ENCODE results near the gene FTCDNL1. TPM values are rescaled to one million over a fixed set of nuclear protein-coding genes. Genes with fewer than 3 reads are reported as not detected.

The FTCDNL1 gene
- total RNA-seq: 1 to 10 TPM; 2.7 to 8.7 (median 6.7) TPM
- long read RNA-seq, partial matches to known transcripts: 0 of 3 reads
- long read RNA-seq, other reads (novel, unspliced or antisense): 3 of 3 reads

DNA sequence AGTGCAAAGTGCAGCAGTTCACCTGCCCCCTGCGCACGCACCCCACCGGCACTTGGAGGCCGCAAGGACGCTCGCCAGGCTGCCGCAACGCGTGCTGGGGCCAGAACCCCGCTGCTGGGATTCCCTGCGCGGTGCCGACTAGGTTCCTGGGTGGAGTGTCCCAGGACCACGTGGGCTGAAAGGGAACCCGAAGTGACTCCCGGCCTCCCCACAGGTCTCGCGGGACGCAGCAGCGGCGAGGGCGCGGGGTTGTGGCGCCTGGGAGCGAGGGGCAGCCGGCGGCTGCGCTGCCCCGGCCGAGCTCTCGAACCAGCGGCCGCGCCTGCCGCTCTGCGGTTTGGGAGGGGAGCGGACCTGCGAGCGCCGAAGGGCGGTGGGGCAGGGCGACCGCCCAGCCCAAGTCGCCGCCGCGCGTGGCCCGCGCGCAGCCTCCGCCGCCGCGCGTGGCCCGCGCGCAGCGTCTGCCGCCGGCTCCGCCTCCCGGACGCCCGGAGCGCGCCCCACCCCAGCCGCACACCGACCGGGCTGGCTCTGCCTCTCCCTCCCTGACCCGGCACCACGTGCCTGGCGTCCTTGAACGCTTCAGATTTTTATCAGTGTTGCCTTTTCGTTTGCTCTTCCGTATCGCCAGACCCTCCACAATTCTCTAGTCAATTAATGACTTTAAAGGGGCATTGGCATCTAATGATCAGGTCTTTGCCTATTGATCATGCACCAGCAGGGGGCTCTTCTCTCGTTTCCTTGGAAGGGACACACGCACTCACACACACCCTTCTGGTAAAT is at the start of gene FTCDNL1:
Gene FTCDNL1, minus strand, starts transcription at position 475 of the 783 bp plus-strand sequence. CDS start 2,230 bp downstream, outside the sequence.
- H3K9me3 ChIP-seq: no peaks in the 10 kb centered on the region
- H3K4me3 ChIP-seq: peak within 1 kb of the TSS; percentile 75 to 79 (median 76)
- DNase-seq: peak; percentile 84 to 91 (median 90)
- intact Hi-C loops (cut with DNase I): no loop called here
- TF ChIP-seq, protein P1, sequence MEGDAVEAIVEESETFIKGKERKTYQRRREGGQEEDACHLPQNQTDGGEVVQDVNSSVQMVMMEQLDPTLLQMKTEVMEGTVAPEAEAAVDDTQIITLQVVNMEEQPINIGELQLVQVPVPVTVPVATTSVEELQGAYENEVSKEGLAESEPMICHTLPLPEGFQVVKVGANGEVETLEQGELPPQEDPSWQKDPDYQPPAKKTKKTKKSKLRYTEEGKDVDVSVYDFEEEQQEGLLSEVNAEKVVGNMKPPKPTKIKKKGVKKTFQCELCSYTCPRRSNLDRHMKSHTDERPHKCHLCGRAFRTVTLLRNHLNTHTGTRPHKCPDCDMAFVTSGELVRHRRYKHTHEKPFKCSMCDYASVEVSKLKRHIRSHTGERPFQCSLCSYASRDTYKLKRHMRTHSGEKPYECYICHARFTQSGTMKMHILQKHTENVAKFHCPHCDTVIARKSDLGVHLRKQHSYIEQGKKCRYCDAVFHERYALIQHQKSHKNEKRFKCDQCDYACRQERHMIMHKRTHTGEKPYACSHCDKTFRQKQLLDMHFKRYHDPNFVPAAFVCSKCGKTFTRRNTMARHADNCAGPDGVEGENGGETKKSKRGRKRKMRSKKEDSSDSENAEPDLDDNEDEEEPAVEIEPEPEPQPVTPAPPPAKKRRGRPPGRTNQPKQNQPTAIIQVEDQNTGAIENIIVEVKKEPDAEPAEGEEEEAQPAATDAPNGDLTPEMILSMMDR (IDR thresholded peaks at IDR 0.05): peak; percentile 42 to 59 (median 52)
- TF ChIP-seq POLR2A (IDR thresholded peaks at IDR 0.05): peak; percentile 84
- peaks cover 0 to 7% (median 0%) of the 10 kb centered on the region in 4 donors for H3K4me1 ChIP-seq
- no peaks in the 10 kb centered on the region for H3K36me3 ChIP-seq
- H3K27ac ChIP-seq: peak within 1 kb of the TSS; percentile 77 to 92 (median 85)
- WGBS (ENCODE audit: insufficient coverage, low coverage, low lambda C conversion rate, missing lambda C conversion rate): 1% methylated on average over 18 of the region's 80 CpGs
- peak; percentile 89 to 92 (median 92) for ATAC-seq
- H3K27me3 ChIP-seq: no peaks in the 10 kb centered on the region

DNA sequence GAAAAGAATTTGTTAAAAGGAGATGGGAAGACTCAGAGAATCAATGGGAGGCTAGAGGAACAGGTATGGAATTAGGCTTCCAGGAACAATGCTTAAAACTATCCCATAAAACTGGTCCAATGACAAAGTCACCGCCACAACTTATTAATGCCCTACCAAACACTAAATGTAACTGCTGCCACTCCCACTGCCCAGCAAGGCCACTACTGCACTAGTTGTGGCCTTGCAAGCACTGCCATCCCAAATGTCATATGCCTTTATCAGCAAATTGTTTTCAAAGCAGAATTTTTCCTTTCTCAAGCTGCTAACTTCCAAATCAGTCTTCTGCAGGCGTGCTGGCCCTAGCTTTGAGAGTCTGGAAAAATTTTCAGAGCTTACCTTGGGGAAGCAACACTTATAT is 45.6 kb upstream of the FTCDNL1 start:
- Histone ChIP-seq H3K4me3 (no peak overlapping the region), H3K9me3 (no peaks in the 10 kb centered on the region), H3K27ac (no peak overlapping the region), H3K36me3 (no peaks in the 10 kb centered on the region), H3K4me1 (no peaks in the 10 kb centered on the region), H3K27me3 (no peaks in the 10 kb centered on the region)
- 72% methylated on average over 2 of the region's 2 CpGs for WGBS (ENCODE audit: insufficient coverage, low coverage, low lambda C conversion rate, missing lambda C conversion rate)
- intact Hi-C loops (cut with DNase I): no loop called here
- no peak for ATAC-seq
- TF ChIP-seq, protein P1 (IDR thresholded peaks at IDR 0.05): no peak
- TF ChIP-seq POLR2A (IDR thresholded peaks at IDR 0.05): no peak
- no peak for DNase-seq

DNA sequence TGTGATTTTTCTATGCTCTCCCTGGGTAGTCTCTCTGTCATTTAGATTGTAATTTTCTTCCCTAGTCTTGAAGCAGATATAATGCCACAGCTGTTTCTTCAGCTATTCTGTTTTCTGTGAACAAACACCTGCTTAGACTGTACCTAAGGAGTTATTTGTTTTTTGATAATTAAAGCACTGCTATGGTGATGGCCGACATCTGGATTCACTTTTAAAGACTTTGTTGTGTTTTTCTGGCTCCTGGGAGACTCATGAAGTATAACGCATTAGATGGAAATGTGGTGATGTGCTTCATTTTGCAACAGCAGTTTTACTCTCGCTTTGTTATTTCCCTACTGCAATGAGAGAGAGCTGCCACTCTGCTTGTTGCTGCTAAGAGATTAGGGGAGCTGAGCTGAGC is 44.4 kb upstream of the FTCDNL1 start:
- no peak for ATAC-seq
- TF ChIP-seq, protein P1 (IDR thresholded peaks at IDR 0.05): no peak
- no peak for TF ChIP-seq POLR2A (IDR thresholded peaks at IDR 0.05)
- no peak overlapping the region for H3K4me3 ChIP-seq
- intact Hi-C loops (cut with DNase I): no loop called here
- no peaks in the 10 kb centered on the region for H3K9me3 ChIP-seq
- no peaks in the 10 kb centered on the region for H3K27me3 ChIP-seq
- H3K36me3 ChIP-seq: no peaks in the 10 kb centered on the region
- H3K27ac ChIP-seq: no peak overlapping the region
- WGBS (ENCODE audit: insufficient coverage, low coverage, low lambda C conversion rate, missing lambda C conversion rate): 88% methylated on average over 3 of the region's 3 CpGs
- no peaks in the 10 kb centered on the region for H3K4me1 ChIP-seq
- no peak for DNase-seq

DNA sequence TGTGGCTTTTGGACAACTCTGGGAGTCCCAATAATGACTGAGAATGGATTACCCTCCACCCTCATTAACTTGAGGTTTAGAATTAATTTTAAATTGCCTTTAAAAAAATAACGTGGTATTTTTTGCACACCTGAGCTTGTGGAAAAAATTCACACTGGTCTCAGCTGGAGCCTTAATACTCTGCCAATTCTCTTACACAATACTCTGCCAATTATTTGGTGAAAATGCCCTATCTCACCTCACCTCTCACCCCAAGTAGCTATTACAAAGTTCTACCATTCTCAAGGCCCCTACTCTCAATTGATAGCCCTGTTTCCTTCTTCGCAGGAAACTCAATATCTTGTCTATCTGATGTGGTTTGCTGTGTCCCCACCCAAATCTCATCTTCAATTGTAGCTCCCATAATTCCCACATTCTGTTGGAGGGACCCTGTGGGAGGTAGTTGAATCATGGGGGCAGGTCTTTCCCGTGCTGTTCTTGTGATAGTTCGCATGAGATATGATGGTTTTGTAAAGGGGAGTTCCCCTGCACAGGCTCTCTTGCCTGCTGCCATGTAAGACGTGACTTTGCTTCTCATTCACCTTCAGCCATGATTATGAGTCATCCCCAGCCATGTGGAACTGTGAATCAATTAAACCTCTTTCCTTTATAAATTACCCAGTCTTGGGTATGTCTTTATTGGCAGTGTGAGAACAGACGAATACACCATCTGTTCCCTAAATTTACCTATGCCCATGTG is 32.7 kb upstream of the FTCDNL1 start:
- TF ChIP-seq, protein P1 (IDR thresholded peaks at IDR 0.05): no peak
- TF ChIP-seq POLR2A (IDR thresholded peaks at IDR 0.05): no peak
- no peaks in the 10 kb centered on the region for H3K27me3 ChIP-seq
- no peak overlapping the region for H3K4me3 ChIP-seq
- no peak for ATAC-seq
- 71% methylated on average over 6 of the region's 6 CpGs for WGBS (ENCODE audit: insufficient coverage, low coverage, low lambda C conversion rate, missing lambda C conversion rate)
- no peak overlapping the region for H3K27ac ChIP-seq
- intact Hi-C loops (cut with DNase I): no loop called here
- no peaks in the 10 kb centered on the region for H3K9me3 ChIP-seq
- no peak for DNase-seq
- H3K4me1 ChIP-seq: no peaks in the 10 kb centered on the region
- no peaks in the 10 kb centered on the region for H3K36me3 ChIP-seq
